Measurements from ENCODE around the gene GUCY1A1. TPM values are rescaled to one million over a fixed set of nuclear protein-coding genes. Genes with fewer than 3 reads are reported as not detected.
A peak's percentile ranks its signal among the peaks of the same experiment; 100 is the strongest.

GUCY1A1 gene
- total and polyA plus RNA-seq, 7 donors: 1.2 to 254 (median 87.5) TPM

DNA sequence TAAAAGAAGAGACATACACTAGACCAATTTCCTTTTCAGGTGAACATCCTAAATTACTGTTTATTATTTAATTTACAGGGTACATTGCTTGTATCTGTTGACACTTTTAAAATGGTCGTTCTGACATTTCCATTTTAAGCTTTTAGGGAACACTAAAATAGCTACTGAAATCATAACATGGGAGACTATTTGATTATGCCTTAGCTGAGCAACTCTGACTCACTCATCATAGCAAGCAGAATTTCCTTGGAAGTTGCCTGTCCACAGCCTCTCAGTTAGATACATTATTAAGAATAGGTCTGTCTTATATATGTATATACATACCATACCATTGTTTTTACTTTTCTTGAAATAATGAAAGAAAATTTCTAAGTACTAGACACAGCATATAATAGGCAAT lies 114.1 kb downstream of the GUCY1A1 start:
- 40 to 61% methylated on average over 1 of the region's 1 CpG for WGBS, 2 donors
- intact Hi-C loops (cut with DNase I): no loop called here
- Histone ChIP-seq H3K27ac (peak overlapping the region; percentile 55 to 77 (median 68)), H3K27me3 (no peaks in the 10 kb centered on the region), H3K36me3 (peaks cover 0 to 13% (median 0%) of the 10 kb centered on the region in 4 donors), H3K4me3 (no peak overlapping the region), H3K9me3 (no peaks in the 10 kb centered on the region), H3K4me1 (peaks cover 0 to 56% (median 44%) of the 10 kb centered on the region in 4 donors)
- no peak for DNase-seq
- TF ChIP-seq, protein P1, sequence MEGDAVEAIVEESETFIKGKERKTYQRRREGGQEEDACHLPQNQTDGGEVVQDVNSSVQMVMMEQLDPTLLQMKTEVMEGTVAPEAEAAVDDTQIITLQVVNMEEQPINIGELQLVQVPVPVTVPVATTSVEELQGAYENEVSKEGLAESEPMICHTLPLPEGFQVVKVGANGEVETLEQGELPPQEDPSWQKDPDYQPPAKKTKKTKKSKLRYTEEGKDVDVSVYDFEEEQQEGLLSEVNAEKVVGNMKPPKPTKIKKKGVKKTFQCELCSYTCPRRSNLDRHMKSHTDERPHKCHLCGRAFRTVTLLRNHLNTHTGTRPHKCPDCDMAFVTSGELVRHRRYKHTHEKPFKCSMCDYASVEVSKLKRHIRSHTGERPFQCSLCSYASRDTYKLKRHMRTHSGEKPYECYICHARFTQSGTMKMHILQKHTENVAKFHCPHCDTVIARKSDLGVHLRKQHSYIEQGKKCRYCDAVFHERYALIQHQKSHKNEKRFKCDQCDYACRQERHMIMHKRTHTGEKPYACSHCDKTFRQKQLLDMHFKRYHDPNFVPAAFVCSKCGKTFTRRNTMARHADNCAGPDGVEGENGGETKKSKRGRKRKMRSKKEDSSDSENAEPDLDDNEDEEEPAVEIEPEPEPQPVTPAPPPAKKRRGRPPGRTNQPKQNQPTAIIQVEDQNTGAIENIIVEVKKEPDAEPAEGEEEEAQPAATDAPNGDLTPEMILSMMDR (IDR thresholded peaks at IDR 0.05): no peak
- TF ChIP-seq EP300 (IDR thresholded peaks at IDR 0.05): no peak
- no peak for TF ChIP-seq POLR2AphosphoS5 (IDR thresholded peaks at IDR 0.05)
- no peak for TF ChIP-seq POLR2A (IDR thresholded peaks at IDR 0.05)

DNA sequence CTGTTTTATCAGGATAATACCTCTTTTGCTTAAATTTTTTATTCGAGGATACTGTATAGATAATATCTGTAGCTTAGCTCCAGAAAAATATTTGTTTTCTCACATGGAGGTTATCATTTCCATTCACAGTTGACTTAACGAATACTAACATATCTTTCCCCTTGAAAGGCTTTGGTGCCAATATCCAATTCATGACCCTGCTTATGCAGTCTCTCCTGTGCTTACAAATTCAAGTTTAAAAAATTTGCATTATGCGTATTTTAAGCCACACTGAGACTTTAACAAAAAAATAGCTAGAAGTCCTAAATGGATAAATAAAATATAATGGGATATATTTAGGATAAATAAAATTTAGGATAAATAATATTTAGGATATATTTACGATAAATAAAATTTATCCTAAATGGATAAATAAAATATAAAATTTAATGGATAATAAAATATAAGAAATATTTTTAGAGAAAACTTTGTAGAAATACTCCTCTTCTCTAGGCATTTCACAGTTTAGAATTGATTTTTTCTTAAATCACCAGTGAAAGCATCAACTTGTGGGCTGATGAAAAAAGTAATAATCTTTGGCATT lies 114.7 kb downstream of the GUCY1A1 start:
- H3K4me1 ChIP-seq: peaks cover 0 to 56% (median 44%) of the 10 kb centered on the region in 4 donors
- TF ChIP-seq, protein P1 (IDR thresholded peaks at IDR 0.05): no peak
- TF ChIP-seq EP300 (IDR thresholded peaks at IDR 0.05): no peak
- H3K27ac ChIP-seq: peak overlapping the region; percentile 55 to 77 (median 68)
- H3K36me3 ChIP-seq: peaks cover 0 to 11% (median 0%) of the 10 kb centered on the region in 4 donors
- intact Hi-C loops (cut with DNase I): no loop called here
- no peak for DNase-seq
- 86 to 90% methylated on average over 4 of the region's 4 CpGs for WGBS, 2 donors
- H3K9me3 ChIP-seq: no peaks in the 10 kb centered on the region
- no peak overlapping the region for H3K4me3 ChIP-seq
- no peaks in the 10 kb centered on the region for H3K27me3 ChIP-seq

Other genes starting within 250 kb of the GUCY1A1 start
- gene GUCY1B1, start 92.2 kb downstream of the GUCY1A1 start, total RNA-seq: 100 to 1,000 TPM in 1 of 4 donors, 10 to 100 TPM in 3; 45.1 to 115 (median 80.1) TPM
- gene GUCY1B1, start 92.2 kb downstream of the GUCY1A1 start, polyA plus RNA-seq: 1 to 10 TPM in 2 of 3 donors, under 1 TPM in 1; 0.92 to 8.0 (median 2.4) TPM
- gene ASIC5, start 199.4 kb downstream of the GUCY1A1 start, total RNA-seq: not detected
- not detected for gene ASIC5, start 199.4 kb downstream of the GUCY1A1 start, polyA plus RNA-seq
- under 1 TPM in 2 of 4 donors, not detected in 2; 0.36 to 0.49 TPM for gene TDO2, start 236.8 kb downstream of the GUCY1A1 start, total RNA-seq
- 1 to 10 TPM in 1 of 3 donors, not detected in 2; 5.4 TPM for gene TDO2, start 236.8 kb downstream of the GUCY1A1 start, polyA plus RNA-seq

Measured in sigmoid colon (tissue), 7 donors.